Stimulated activated CD8-positive, alpha-beta memory T cell treated with anti-CD3 and anti-CD28 coated beads, Interleukin-7, amount 100 ng/mL, for 4 hours (primary cell): ENCODE results near the gene LAMA3.

Experiments
- DNase-seq, 2 donors: peaks; one replicate each; pipeline ENCODE4 v3.0.0-alpha.2; 2020; ENCODE audit warnings: low read depth in 2 of 2

Gene LAMA3

DNA sequence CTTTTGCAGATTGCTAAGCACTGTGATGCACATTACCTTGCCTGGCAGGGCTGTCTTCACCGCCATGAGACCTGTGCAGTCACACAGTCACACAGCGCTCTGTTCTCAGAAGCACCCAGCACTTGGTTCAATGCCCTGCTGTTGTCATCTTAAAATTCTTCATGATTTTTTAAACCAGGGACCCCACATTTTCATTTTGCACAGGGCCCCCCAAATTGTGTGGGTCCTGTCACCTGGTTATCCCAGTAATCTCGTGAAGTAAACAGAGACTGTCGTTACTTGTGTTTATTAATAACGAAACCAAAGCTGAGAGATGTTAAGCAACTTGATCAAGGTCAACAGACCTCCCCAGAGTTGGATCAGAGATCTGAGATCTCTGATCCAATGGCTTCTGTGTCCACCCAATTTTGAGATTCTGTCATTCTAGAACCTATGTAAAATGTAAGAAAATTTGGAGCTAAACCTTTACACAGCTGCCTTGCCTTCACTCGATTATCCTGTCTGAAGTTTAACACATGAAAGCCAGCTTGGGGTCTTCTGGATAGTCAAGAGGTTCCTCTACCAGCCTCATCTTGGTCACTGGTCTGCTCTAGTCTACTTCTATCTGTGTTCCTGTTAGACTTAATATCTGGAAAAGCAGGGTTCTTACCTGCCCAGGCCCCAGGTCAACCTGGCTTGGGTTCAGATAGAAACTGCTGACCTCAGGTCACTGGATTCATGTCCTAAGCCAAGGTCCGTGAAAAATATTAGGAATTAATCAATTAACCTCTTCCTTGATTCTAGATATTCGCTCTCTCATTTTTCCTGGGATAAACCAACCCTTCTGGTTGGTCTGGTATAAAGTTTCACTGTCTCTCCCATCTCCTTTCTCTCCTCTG is 311.6 kb downstream of the LAMA3 start:
- no peak for DNase-seq

GRCh38 chr18:24002479-24002878 is 313.2 kb downstream of the LAMA3 start:
- no peak for DNase-seq

- no peak for DNase-seq
Measured at GRCh38 chr18:24003288-24003687, 314.0 kb downstream of the LAMA3 start.

GRCh38 chr18:24003903-24004640 is 314.8 kb downstream of the LAMA3 start:
- no peak for DNase-seq
